MCF 10A (cell line): ENCODE measurements around the gene DNAH3. TPM values are rescaled to one million over a fixed set of nuclear protein-coding genes. Genes with fewer than 3 reads are reported as not detected.

Experiments used
- BruUV-seq: library from RNA; stranded (reverse); fragments of 400-500 nt; replicated peaks from 2 replicates; lab custom pipeline; 2021; lab: Mats Ljungman, UMichigan
- CTCF ChIA-PET: fragments of 300-600 bp; sonication (Branson Sonifier 250); formaldehyde crosslinking; extraction: SDS; loops from one replicate; lab custom pipeline; 2021; ENCODE audit warnings: antibody characterized with exemption, inconsistent platforms; lab: Yijun Ruan, JAX
- POLR2A ChIA-PET: fragments of 300-600, 350-650 bp; sonication (Branson Sonifier 250); formaldehyde crosslinking; extraction: SDS; loops from one replicate; lab custom pipeline; 2020; ENCODE audit warnings: antibody characterized with exemption, inconsistent platforms; lab: Yijun Ruan, JAX
- DNase-seq: peaks from one replicate; pipeline ENCODE4 v3.0.0-alpha.2; 2018; ENCODE audit not compliant: unreplicated experiment
- H3K27ac Mint-ChIP-seq: one replicate; pipeline ENCODE4 v1.8.0; 2022; ENCODE audit warnings: mild to moderate bottlenecking, low read depth, mixed read lengths; ENCODE audit not compliant: unreplicated experiment
- H3K27me3 Mint-ChIP-seq: one replicate; pipeline ENCODE4 v1.8.0; 2022; ENCODE audit warnings: mixed read lengths; ENCODE audit not compliant: insufficient read depth, unreplicated experiment
- H3K36me3 Mint-ChIP-seq: one replicate; pipeline ENCODE4 v1.8.0; 2022; ENCODE audit warnings: mild to moderate bottlenecking, moderate library complexity, mixed read lengths; ENCODE audit not compliant: insufficient read depth, unreplicated experiment
- H3K4me1 Mint-ChIP-seq: one replicate; pipeline ENCODE4 v1.8.0; 2022; ENCODE audit warnings: mixed read lengths; ENCODE audit not compliant: insufficient read depth, unreplicated experiment
- H3K4me3 Mint-ChIP-seq: one replicate; pipeline ENCODE4 v1.8.0; 2022; ENCODE audit warnings: mild to moderate bottlenecking, moderate library complexity, mixed read lengths; ENCODE audit not compliant: unreplicated experiment
- H3K9me3 Mint-ChIP-seq: one replicate; pipeline ENCODE4 v1.8.0; 2022; ENCODE audit warnings: mixed read lengths; ENCODE audit not compliant: unreplicated experiment
- intact Hi-C: fragments of 100-400 bp; cut with micrococcal nuclease; formaldehyde crosslinking; loops from 2 replicates; pipeline ENCODE4 v1.14.1; 2022
- total RNA-seq: library from RNA; stranded (reverse); gene quantifications from 2 replicates; pipeline ENCODE4 v1.2.3, GENCODE V29; 2022
- TF ChIP-seq, protein P1 (sequence below): fragments of 200-600 bp; IDR thresholded peaks from one replicate; pipeline ENCODE4 v1.8.0; 2022; ENCODE audit warnings: antibody characterized with exemption, mild to moderate bottlenecking; ENCODE audit not compliant: unreplicated experiment

The DNAH3 gene
- total RNA-seq, 1 experiment from 2014 or later: not detected

DNA sequence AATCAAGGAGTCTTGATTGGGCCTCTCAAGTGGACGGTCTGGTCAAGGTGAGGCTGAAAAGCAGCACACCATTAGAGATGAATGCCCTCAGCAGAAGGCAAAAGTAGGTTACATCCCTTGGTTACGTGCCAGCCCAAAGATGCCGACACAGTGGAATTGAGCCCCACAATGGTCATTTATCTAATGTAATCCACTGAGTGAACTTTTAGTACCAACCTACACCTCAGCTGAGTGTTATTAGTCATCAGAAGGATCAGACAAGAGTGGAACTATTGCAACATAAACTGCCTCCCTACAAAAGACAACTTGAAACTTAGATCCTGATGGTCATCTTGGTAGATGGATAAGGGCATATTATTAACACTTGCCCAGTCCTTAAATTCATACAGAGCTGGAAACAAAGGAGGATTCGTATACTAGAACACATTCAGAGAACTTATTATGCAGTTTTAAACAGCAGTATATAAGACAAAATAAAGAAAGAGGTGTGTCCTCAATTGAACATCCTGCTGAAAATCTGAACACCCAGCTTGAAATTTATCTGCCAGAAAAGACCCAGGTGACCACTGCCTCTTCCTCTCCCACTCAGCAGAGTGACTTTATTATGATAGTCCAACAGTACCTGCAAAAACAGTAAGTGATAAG, 253.3 kb downstream of the DNAH3 start:
- no TSS peak for BruUV-seq
- ChIA-PET POLR2A (interaction anchor here (0.8 to 16.0 kb wide), 12 partner anchors 10 to 404 kb away, joined by 3 to 343 read pairs (median 12); partner anchors contain the start of genes ERI2 and REXO5), CTCF (interaction anchor here (1.1 to 5.3 kb wide), 6 partner anchors 16 to 187 kb away, joined by 4 to 47 read pairs (median 6); no protein-coding TSS in a partner anchor)
- H3K4me3 Mint-ChIP-seq: peak overlapping the region; percentile 75
- DNase-seq: peak; percentile 74
- peak overlapping the region; percentile 97 for H3K27ac Mint-ChIP-seq
- H3K9me3 Mint-ChIP-seq: no peaks in the 10 kb centered on the region
- peaks cover 75% of the 10 kb centered on the region for H3K36me3 Mint-ChIP-seq
- H3K27me3 Mint-ChIP-seq: no peaks in the 10 kb centered on the region
- TF ChIP-seq, protein P1, sequence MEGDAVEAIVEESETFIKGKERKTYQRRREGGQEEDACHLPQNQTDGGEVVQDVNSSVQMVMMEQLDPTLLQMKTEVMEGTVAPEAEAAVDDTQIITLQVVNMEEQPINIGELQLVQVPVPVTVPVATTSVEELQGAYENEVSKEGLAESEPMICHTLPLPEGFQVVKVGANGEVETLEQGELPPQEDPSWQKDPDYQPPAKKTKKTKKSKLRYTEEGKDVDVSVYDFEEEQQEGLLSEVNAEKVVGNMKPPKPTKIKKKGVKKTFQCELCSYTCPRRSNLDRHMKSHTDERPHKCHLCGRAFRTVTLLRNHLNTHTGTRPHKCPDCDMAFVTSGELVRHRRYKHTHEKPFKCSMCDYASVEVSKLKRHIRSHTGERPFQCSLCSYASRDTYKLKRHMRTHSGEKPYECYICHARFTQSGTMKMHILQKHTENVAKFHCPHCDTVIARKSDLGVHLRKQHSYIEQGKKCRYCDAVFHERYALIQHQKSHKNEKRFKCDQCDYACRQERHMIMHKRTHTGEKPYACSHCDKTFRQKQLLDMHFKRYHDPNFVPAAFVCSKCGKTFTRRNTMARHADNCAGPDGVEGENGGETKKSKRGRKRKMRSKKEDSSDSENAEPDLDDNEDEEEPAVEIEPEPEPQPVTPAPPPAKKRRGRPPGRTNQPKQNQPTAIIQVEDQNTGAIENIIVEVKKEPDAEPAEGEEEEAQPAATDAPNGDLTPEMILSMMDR: no peak
- peaks cover 48% of the 10 kb centered on the region for H3K4me1 Mint-ChIP-seq
- intact Hi-C loops: no loop called here

DNA sequence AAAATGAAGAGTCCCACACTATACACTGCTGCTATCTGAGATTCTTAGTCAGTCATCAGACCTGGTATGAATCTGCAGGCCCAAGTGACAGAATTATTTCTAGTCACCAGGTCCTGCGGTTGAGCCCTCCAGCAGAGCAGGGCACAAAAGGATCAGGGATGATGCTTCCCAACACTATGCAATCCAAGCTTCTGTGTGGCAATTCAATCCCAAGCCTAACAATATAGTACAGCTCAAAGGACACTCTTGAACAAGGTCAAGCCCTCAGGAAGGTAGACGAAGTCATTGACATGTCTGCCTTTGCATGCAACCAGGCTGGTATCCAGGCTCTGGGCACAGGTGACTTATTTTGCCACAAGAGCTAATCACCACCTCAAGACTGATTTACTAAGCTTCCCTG, 256.3 kb downstream of the DNAH3 start:
- intact Hi-C loops: no loop called here
- Mint-ChIP-seq H3K4me1 (peaks cover 47% of the 10 kb centered on the region), H3K4me3 (no peak overlapping the region), H3K27ac (no peak overlapping the region), H3K36me3 (peaks cover 88% of the 10 kb centered on the region), H3K9me3 (no peaks in the 10 kb centered on the region), H3K27me3 (no peaks in the 10 kb centered on the region)
- TF ChIP-seq, protein P1: no peak
- CTCF ChIA-PET: interaction anchor here (0.6 to 2.1 kb wide), 4 partner anchors 18 to 312 kb away, joined by 3 to 9 read pairs (median 3); no protein-coding TSS in a partner anchor
- BruUV-seq: no TSS peak
- POLR2A ChIA-PET: interaction anchor here (1.0 to 16.0 kb wide), 2 partner anchors 25 to 103 kb away, joined by 3 to 343 read pairs; no protein-coding TSS in a partner anchor
- no peak for DNase-seq

DNA sequence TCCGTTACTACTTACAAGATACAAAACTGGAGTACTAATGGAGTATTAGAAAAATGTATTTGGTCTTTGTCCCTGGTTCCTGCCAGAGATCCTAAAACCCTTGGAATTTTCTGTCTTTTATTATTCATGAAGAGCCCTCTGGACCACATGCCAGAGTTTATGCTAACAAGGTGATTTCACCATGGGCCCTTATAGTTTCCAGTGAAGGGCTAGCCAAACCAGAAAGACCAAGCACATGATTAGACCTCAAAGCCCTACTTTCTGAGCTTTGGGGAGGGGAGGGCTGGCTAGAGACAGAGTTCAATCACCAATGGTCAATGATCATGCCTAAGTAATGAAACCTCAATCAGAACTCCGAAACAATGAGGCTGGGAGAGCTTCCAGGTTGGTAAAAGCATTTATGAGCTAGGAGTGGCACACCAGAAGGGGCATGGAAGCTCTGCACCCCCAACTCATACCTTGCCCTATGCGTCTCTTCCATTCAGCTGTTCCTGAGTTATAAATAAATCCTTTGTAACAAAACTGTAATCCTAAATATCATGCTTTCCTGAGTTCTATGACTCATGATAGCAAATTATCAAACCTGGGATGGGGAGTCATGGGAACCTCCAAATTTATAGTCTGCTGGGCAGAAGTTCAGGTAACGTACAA, 260.9 kb downstream of the DNAH3 start:
- Mint-ChIP-seq H3K4me3 (no peak overlapping the region), H3K4me1 (peaks cover 25% of the 10 kb centered on the region), H3K9me3 (no peaks in the 10 kb centered on the region), H3K27ac (no peak overlapping the region), H3K27me3 (no peaks in the 10 kb centered on the region), H3K36me3 (peaks cover 78% of the 10 kb centered on the region)
- DNase-seq: no peak
- TF ChIP-seq, protein P1: no peak
- no TSS peak for BruUV-seq
- ChIA-PET POLR2A (interaction anchor here (0.6 to 1.4 kb wide), 4 partner anchors 10 to 39 kb away, joined by 3 to 6 read pairs (median 3); partner anchors contain the start of genes DCUN1D3 and LYRM1), CTCF (interaction anchor here (0.7 kb wide), 2 partner anchors 42 to 115 kb away, joined by 3 to 5 read pairs; no protein-coding TSS in a partner anchor)
- intact Hi-C loops: no loop called here

DNA sequence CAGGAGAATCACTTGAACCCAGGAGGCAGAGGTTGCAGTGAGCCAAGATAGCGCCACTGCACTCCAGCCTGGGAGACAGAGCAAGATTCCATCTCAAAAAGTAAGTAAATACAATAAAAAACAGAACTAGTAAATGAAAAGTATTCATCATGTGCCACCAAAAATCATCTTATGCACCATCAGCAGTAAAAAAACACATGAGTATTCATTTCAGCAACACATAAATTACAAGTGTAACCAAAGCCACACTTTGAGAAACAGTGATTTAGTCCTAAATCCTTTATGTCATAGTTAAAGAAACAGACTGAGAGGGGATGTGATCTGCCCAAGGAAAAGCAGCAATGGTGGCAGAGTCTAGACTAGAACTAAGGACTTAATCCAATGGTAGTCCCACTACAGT, 263.4 kb downstream of the DNAH3 start:
- Mint-ChIP-seq H3K4me1 (peaks cover 29% of the 10 kb centered on the region), H3K4me3 (no peak overlapping the region)

More for the DNA sequence above, 263.4 kb downstream of the DNAH3 start:
- H3K27me3 Mint-ChIP-seq: no peaks in the 10 kb centered on the region
- no peaks in the 10 kb centered on the region for H3K9me3 Mint-ChIP-seq
- TF ChIP-seq, protein P1: no peak
- POLR2A ChIA-PET: interaction anchor here (0.8 to 4.0 kb wide), 2 partner anchors 11 to 12 kb away, joined by 3 to 29 read pairs; no protein-coding TSS in a partner anchor
- BruUV-seq: no TSS peak
- CTCF ChIA-PET: interaction anchor here (0.9 to 1.0 kb wide), 2 partner anchors 12 to 13 kb away, joined by 3 to 4 read pairs; partner anchors contain the start of gene DCUN1D3
- no peak for DNase-seq
- H3K36me3 Mint-ChIP-seq: peaks cover 71% of the 10 kb centered on the region
- H3K27ac Mint-ChIP-seq: peak overlapping the region; percentile 65
- intact Hi-C loops: no loop called here
